Pancreas (tissue), 10 donors: ENCODE results near the gene TFB2M. TPM values are rescaled to one million over a fixed set of nuclear protein-coding genes. Genes with fewer than 3 reads are reported as not detected.

Experiments
- ATAC-seq, 4 donors: fragments of 200-7000 bp; cut with Tn5 transposase; one replicate each; pipeline versions ENCODE4 v1.8.0 to v1.9.1; 2020; ENCODE audit warnings: mild to moderate bottlenecking in 4 of 4, moderate library complexity in 4 of 4
- DNase-seq, 6 donors: peaks; one replicate each; pipeline ENCODE4 v3.0.0-alpha.2; 2020
- FAIRE-seq: peaks from 2 replicates; lab custom pipeline; 2012; peaks lifted over from hg19 to GRCh38; lab: Jason Lieb, UNC
- H3K27ac ChIP-seq, 4 donors: fragments of 200-600 bp; sonication (generic); 1 replicate in 3 of 4; 2 replicates in 1 of 4; pipeline versions ENCODE4 v1.5.0 to v1.8.0; 2020
- H3K27me3 ChIP-seq, 4 donors: fragments of 200-600 bp; one replicate each; pipeline ENCODE4 v1.8.0; 2021
- H3K36me3 ChIP-seq, 3 donors: fragments of 200-600 bp; sonication (generic) in 1 of 3; one replicate each; pipeline versions ENCODE4 v1.5.0 to v1.8.0; 2020 to 2021
- H3K4me1 ChIP-seq, 3 donors: fragments of 200-600 bp; one replicate each; pipeline ENCODE4 v1.8.0; 2021
- H3K4me3 ChIP-seq, 4 donors: fragments of 200-600 bp; sonication (generic) in 2 of 4; one replicate each; pipeline versions ENCODE4 v1.5.0 to v1.8.0; 2020 to 2021
- H3K9me3 ChIP-seq, 4 donors: fragments of 200-600 bp; one replicate each; pipeline ENCODE4 v1.8.0; 2021
- WGBS, 2 donors: extraction: QIAGEN DNeasy Blood & Tissue Kit; methylation state at CpG; one replicate each; pipeline ENCODE4 v1.1.7; 2013; 5-methylcytosine and 5-hydroxymethylcytosine counted together
- intact Hi-C, 3 donors: fragments of 100-400 bp; cut with DNase I; formaldehyde crosslinking; loops; one replicate each; pipeline versions ENCODE4 v1.11.1 to v1.14.2; 2022
- polyA plus RNA-seq, 2 donors: library from polyadenylated mRNA; stranded (reverse); fragments of 200-250 nt; gene quantifications; one replicate each; pipeline ENCODE4 v1.2.3, GENCODE V29; 2013
- total RNA-seq, 6 donors: library from RNA; stranded (reverse); fragmentation: NEBNext Ultra II Directional in 4 of 6; extraction: Animal tissue kit (Norgen Biotek cat#: 25700) in 4 of 6; gene quantifications; one replicate each; pipeline versions ENCODE4 v1.2.1 to v1.2.4, GENCODE V29; 2021 to 2023
- TF ChIP-seq, protein P1 (sequence below), 4 donors: fragments of 200-600 bp; sonication (generic) in 3 of 4; IDR thresholded peaks; one replicate each; pipeline versions ENCODE4 v1.5.0 to v1.8.0; 2021; ENCODE audit warnings: antibody characterized with exemption in 4 of 4
- donor health status: healthy with polysubstance abuse.
- donor health status: DM: no; HTN: no; CAD: no; lungs with moderate emphysema.
- donor health status: DM: no; HTN: no; CAD: no.
- donor health status: control.
- donor health status: control.
- donor health status: Bipolar disorder and iron deficiency.
- donor health status: DM: yes; HTN: yes; CAD: no.
- donor health status: DM: no; HTN: no; CAD: no.
- donor health status: DM: no; HTN: no; CAD: no.
- donor health status: DM: yes; HTN: yes; CAD: no.

TFB2M gene
- total and polyA plus RNA-seq, 8 donors, result 3.3 to 9.5 (median 7.1) TPM

GRCh38 chr1:246513041-246513440, 53.0 kb downstream of the TFB2M start:
- 89 to 98% methylated on average over 5 of the region's 5 CpGs for WGBS, 2 donors
- Histone ChIP-seq H3K4me3 (no peak overlapping the region), H3K27ac (no peak overlapping the region), H3K36me3 (no peaks in the 10 kb centered on the region), H3K9me3 (no peaks in the 10 kb centered on the region), H3K27me3 (no peaks in the 10 kb centered on the region), H3K4me1 (no peaks in the 10 kb centered on the region)
- ATAC-seq (no peak), FAIRE-seq (no peak), DNase-seq (no peak)
- intact Hi-C loops, result no loop called here
- TF ChIP-seq, protein P1, sequence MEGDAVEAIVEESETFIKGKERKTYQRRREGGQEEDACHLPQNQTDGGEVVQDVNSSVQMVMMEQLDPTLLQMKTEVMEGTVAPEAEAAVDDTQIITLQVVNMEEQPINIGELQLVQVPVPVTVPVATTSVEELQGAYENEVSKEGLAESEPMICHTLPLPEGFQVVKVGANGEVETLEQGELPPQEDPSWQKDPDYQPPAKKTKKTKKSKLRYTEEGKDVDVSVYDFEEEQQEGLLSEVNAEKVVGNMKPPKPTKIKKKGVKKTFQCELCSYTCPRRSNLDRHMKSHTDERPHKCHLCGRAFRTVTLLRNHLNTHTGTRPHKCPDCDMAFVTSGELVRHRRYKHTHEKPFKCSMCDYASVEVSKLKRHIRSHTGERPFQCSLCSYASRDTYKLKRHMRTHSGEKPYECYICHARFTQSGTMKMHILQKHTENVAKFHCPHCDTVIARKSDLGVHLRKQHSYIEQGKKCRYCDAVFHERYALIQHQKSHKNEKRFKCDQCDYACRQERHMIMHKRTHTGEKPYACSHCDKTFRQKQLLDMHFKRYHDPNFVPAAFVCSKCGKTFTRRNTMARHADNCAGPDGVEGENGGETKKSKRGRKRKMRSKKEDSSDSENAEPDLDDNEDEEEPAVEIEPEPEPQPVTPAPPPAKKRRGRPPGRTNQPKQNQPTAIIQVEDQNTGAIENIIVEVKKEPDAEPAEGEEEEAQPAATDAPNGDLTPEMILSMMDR (IDR thresholded peaks at IDR 0.05), result no peak

GRCh38 chr1:246512635-246513034, 53.4 kb downstream of the TFB2M start:
- no peaks in the 10 kb centered on the region for H3K36me3 ChIP-seq
- WGBS, 2 donors, result 82% methylated on average over 10 of the region's 10 CpGs
- ATAC-seq, result no peak
- no peaks in the 10 kb centered on the region for H3K27me3 ChIP-seq
- no peak overlapping the region for H3K4me3 ChIP-seq
- FAIRE-seq, result no peak
- no peaks in the 10 kb centered on the region for H3K4me1 ChIP-seq
- no peak overlapping the region for H3K27ac ChIP-seq
- no peaks in the 10 kb centered on the region for H3K9me3 ChIP-seq
- intact Hi-C loops, result no loop called here
- TF ChIP-seq, protein P1 (IDR thresholded peaks at IDR 0.05), result no peak
- no peak for DNase-seq

- 89 to 91% methylated on average over 7 of the region's 7 CpGs for WGBS, 2 donors
- Histone ChIP-seq H3K9me3 (no peaks in the 10 kb centered on the region), H3K4me1 (no peaks in the 10 kb centered on the region), H3K4me3 (no peak overlapping the region), H3K27me3 (no peaks in the 10 kb centered on the region), H3K27ac (no peak overlapping the region), H3K36me3 (no peaks in the 10 kb centered on the region)
- DNase-seq (no peak), FAIRE-seq (no peak), ATAC-seq (no peak)
- intact Hi-C loops, result no loop called here
- TF ChIP-seq, protein P1 (IDR thresholded peaks at IDR 0.05), result no peak
These were observed 53.8 kb downstream of the TFB2M start for GRCh38 chr1:246512230-246512629.

DNA sequence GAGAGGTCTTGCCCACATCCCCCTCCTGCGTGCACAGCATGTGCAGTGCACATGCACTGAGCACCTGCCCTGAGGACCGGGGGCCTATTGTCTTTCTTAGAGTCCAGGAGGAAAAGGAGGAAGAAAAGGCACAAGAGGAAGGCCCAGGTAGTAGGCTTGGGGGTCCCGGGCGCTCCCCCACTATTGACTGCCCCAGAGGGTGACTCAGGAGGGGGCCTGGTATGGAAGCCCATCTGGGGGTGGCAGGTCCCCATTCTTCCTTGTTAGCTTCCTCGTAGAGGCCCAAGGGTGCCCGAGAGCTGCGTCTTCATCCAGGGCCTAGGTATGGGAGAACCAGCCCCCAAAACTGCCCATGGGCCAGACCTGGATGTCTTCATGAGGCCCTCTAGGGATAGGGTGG, 54.9 kb downstream of the TFB2M start:
- FAIRE-seq (no peak), DNase-seq (no peak), ATAC-seq (no peak)
- Histone ChIP-seq H3K27me3 (no peaks in the 10 kb centered on the region), H3K4me1 (peaks cover 0 to under 1% (median 0%) of the 10 kb centered on the region in 3 donors), H3K9me3 (no peaks in the 10 kb centered on the region), H3K4me3 (no peak overlapping the region), H3K27ac (no peak overlapping the region), H3K36me3 (no peaks in the 10 kb centered on the region)
- intact Hi-C loops, result no loop called here
- 87 to 94% methylated on average over 7 of the region's 7 CpGs for WGBS, 2 donors
- TF ChIP-seq, protein P1 (IDR thresholded peaks at IDR 0.05), result no peak

DNA sequence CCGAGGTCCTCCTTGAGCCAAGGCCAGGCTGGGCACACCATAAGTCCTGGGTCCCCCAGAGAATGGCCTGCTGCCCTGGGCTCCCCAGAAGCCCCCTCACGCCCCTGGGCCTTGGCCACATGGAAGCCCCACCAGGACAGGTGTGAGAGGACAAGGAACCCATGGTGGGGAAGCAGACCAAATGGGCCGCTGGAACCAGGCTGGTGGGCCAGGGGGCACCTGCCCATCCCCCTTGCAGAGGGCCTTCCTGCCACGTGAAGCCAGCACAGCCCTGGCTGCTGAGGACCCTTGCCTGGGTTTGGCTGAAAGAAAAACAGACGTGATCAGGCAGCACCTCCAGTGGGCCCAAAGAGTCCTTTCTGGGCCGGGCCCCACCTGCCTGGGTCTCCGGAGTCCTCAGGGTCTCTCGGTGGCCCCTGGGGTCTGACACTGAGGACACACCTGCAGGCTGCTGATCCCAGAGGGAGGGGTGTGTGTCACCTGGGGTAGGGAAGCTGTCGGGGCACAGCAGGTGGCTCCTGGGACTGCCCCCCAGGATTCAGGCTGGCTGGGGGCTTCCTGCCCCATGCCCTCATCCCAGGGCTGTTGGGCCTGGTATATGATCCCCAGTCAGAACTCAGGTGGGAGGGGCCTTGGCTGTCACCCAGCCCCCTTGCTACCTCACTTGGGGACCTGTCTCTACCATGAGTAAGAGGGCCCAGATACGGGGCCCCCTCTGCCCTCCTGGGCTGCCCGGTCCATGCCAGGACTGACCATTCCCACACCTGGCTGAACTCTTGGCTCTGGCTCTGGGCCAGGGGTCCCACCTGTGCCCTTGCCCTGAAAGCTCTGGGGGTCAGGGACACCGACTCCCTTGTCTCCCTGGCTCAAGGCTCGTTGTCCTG, 55.7 kb downstream of the TFB2M start:
- H3K36me3 ChIP-seq, result no peaks in the 10 kb centered on the region
- TF ChIP-seq, protein P1 (IDR thresholded peaks at IDR 0.05), result no peak
- H3K27ac ChIP-seq, result no peak overlapping the region
- WGBS, 2 donors, result 83 to 89% methylated on average over 12 to 13 of the region's 13 CpGs
- DNase-seq (no peak), ATAC-seq (no peak), FAIRE-seq (no peak)
- H3K9me3 ChIP-seq, result no peaks in the 10 kb centered on the region
- intact Hi-C loops, result no loop called here
- H3K27me3 ChIP-seq, result no peaks in the 10 kb centered on the region
- no peak overlapping the region for H3K4me3 ChIP-seq
- peaks cover 0 to 5% (median 0%) of the 10 kb centered on the region in 3 donors for H3K4me1 ChIP-seq
